ENCODE results near the gene ZSWIM1.

GRCh38 chr20:45840700-45841198 lies 40.3 kb upstream of the ZSWIM1 start:
- TF ChIP-seq TAF1 (IDR thresholded peaks at IDR 0.05; ENCODE audit: low read depth) (no peak), YY1 (IDR thresholded peaks at IDR 0.05; ENCODE audit: low read depth) (no peak), EP300 (IDR thresholded peaks at IDR 0.05; ENCODE audit: borderline replicate concordance) (no peak), TCF12 (IDR thresholded peaks at IDR 0.05; ENCODE audit: low read depth) (no peak), ZBTB7A (IDR thresholded peaks at IDR 0.05; ENCODE audit: low read depth) (no peak), FOXM1 (IDR thresholded peaks at IDR 0.05; ENCODE audit: borderline replicate concordance, low read depth) (no peak)
